NCI-H187 (cell line): Measurements from ENCODE around the gene CADPS2.
A peak's percentile ranks its signal among the peaks of the same experiment; 100 is the strongest.
"Not testable (repeated sequence)": the region's sequence is repeated elsewhere in the genome, so short reads cannot be mapped to it uniquely, and the experiment has no call there.

Source experiments
- DNase-seq, 2 experiments: peaks; one replicate each; lab custom pipeline; 2025; lab: John Stamatoyannopoulos, UW

Gene CADPS2

DNA sequence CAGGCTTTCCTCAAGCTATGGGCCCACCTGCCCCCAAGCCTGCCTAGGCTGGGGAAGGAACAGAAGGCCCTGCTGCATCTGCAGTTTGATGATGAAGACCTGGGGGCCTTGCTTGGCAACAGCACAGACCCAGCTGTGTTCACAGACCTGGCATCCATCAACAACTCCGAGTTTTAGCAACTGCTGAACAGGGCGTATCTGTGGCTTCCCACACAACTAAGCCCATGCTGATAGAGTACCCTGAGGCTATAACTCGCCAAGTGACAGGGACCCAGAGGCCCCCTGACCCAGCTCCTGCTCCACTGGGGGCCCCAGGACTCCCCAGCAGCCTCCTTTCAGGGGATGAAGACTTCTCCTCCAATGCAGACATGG, 36.3 kb downstream of the CADPS2 start:
- no peak for DNase-seq

DNA sequence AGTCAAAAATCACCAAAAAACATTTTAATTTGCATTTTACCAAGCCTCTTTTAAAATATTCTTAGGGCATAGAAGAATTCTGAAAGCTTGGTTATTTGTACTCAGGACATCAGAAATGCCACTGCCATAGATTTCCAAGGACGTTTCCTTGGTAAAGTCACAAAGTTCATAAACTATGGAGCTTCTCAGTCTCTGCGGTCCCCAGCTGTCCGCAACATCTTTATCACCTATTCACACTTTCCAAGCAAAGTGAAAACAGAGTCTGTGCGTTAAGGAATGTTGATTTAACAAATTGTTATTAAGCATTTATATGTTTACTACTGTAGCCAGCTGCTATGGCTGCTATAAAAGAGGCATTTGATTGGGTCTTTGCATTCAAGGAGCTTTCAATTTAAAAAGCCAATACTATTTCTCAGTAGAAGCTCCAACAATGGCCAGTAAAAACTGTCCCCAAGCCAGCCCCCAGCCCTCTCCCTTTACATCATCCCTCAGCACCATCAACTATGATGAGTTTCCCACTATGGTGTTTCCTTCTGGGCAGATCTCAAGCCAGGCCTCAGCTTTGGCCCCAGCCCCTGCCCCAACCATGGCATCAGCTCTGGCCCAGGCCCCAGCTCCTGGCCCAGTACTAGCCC, 36.8 kb downstream of the CADPS2 start:
- no peak for DNase-seq

- DNase-seq = no peak
Measured at GRCh38 chr7:122847871-122848473, 38.3 kb downstream of the CADPS2 start.

DNA sequence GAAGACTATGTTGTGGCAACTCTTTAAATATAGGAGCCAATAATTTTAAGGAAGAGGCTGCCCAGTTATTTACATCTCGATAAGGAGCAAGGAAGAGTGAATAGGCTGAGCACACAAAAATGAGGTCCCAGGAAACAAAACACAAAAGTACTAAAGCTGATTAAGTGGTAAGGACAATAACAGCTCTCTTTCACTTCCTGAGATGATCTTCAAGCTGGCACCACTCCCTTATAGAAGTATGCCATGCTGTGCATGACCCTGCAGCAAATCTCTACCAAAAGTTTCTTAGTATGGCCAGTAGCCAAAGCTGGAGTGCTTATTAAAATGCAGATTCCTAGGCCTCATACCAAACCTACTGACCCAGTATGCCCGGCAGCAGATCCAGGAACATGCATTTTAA, 39.7 kb downstream of the CADPS2 start:
- DNase-seq = no peak

GRCh38 chr7:122845286-122845685, 41.0 kb downstream of the CADPS2 start:
- DNase-seq = no peak

DNA sequence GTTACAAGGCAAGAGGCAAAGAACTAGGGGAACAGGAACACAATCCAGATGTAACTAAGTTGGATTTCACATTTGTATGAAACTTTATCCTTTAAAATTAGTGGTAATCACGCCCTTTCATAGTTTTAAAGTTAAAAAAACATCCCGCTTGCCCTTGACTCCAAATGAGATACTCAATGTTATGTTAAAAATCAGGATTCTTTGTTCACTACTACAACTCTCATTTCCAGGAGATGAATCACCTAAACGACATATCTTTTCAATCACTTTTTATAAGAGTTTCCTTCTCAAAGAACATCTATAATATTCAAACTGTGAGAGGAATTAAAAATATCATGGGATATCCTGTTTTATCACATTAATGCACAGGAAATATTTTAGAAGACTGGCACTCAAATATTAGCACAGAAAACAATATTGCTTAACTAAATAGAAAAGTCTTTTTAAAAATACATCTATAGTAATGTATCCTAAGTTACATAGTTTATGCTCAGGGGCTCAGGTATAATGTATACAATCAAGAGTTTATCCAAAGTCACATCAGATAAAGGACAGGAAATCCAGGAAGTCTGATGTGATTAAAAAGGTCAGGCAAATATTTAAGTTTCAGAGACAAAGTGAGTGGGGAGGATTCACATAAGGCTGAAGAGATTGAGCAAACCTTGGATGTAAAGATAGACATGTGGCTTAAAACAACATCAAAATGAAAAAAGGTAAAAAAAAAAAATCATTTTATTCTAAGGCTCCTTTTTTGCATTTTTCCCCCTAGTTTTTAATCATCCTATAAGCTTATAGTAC, 41.9 kb downstream of the CADPS2 start:
- no peak for DNase-seq

- no peak for DNase-seq
Measured at GRCh38 chr7:122842971-122843370, 43.3 kb downstream of the CADPS2 start.

- DNase-seq = not testable (repeated sequence)
Measured at GRCh38 chr7:122836286-122836685, 50.0 kb downstream of the CADPS2 start.

GRCh38 chr7:122834571-122834942, 51.7 kb downstream of the CADPS2 start:
- peak; percentile 22 to 65 for DNase-seq

DNA sequence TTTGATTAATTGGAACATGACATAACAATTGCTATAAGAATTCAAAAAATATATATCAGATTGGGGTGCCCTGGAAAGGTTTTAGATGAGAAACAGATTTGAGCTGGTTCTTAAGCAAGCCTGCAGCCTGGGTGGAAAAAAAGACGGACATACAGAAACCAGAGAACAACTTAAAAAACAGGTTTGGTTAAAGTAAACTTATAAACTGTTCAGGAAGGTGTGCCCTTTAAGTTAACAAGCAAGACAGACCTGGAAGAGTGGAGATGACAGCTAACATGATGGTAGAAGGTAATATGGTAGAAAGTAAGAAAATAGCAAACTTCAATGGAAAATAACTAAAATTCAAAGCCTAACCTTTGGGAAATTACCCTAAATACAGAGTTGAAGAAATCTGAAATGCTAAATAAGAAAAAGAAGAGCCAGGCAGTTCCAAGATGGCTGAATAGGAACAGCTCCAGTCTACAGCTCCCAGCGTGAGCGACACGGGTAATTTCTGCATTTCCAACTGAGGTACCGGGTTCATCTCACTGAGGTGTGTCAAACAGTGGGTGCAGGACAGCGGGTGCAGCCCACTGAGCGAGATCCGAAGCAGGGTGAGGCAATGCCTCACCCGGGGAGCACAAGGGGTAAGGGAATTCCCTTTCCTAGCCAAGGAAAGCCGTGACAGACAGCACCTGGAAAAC, 52.2 kb downstream of the CADPS2 start:
- DNase-seq = no peak

DNA sequence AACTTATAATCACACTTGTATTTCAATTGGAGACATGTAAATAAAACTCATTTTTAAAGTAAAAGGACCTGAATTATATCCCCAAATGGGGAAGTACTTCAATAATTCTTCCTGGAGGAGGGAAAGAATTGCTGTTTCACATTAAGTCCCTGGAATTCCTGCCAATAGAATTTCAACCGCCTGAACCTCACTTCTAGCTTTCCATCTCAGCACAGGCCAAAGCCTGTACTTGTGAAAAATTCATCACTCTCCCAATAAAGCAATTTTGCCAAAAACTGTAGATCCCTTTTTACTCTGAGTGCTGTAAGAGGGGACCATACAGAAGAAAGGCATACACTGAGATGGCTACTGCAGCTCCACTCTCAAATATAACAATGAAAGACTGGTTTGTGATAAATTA, 54.8 kb downstream of the CADPS2 start:
- DNase-seq = no peak

- no peak for DNase-seq
Measured at GRCh38 chr7:122829962-122830361, 56.3 kb downstream of the CADPS2 start.

GRCh38 chr7:122827763-122828162, 58.5 kb downstream of the CADPS2 start:
- DNase-seq = no peak

GRCh38 chr7:122813845-122814244, 72.4 kb downstream of the CADPS2 start:
- DNase-seq = no peak

- DNase-seq = no peak
Measured at GRCh38 chr7:122803851-122804250, 82.4 kb downstream of the CADPS2 start.

DNA sequence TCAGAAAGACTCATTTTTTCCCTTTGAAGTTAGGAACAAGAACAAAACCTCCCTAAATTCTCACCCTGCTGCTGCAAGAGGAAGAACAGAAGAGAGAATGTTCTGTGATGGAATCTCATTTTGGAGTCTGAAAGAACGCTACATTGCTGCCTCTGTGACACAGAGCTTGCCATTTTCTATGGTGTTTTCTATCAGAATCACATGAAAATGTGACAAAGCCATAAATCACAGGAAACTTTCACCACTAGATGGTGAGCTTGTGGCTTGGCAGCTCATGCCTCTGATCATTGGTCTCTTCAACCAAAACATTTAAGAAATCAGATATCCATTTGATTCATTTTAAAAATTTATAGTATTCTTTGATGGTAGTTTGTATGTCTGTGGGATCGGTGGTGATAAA, 82.9 kb downstream of the CADPS2 start:
- no peak for DNase-seq

DNA sequence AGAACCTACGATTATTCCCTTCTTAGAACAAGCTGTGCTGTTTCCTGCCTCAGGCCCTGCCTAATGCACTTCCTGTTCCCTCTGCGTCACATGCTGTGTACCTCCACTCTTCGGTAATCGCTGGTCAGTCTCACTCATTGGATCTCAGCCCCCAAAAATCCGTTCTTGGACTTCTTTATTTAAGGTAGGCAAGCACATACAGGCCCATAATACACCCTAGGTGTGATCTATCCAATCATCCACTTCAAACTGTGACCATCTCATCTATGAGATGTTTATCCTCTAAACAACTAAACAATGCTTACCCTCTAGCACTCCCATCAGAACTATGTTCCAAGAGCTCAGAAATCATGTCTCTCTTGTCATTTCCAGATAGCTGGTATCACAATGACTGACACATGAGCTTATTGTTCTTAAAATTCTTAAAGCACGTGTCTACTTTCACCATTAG, 83.9 kb downstream of the CADPS2 start:
- no peak for DNase-seq

DNA sequence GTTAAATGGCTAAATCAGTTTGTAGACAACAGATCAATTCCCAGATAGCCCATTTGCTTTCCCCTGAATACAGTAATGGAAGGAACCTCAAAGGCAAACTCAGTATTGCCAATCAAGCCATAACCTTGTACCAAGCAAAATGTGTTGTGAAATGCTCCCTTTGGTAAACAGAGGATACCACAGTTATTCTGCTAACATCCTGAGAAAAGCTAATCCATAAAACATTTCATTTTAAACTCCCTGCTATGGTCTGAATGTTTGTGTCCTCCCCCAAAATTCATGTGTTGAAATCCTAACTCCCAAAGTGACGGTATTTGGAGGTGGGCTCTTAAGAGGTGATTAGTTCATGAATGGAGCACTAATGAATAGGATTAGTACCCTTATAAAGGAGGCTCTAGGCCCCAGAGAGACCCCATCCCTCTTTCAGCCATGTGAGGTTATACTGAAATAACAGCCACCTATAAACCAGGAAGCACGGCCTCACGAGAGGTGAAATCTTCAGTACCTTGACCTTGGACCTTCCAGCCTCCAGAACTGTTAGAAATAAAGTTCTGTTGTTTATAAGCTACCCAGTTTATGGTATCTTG, 94.2 kb downstream of the CADPS2 start:
- no peak for DNase-seq

- DNase-seq = peak; percentile 70 to 84
Measured at GRCh38 chr7:122790591-122790990, 95.7 kb downstream of the CADPS2 start.

GRCh38 chr7:122790132-122790531, 96.1 kb downstream of the CADPS2 start:
- peak; percentile 70 to 84 for DNase-seq

DNA sequence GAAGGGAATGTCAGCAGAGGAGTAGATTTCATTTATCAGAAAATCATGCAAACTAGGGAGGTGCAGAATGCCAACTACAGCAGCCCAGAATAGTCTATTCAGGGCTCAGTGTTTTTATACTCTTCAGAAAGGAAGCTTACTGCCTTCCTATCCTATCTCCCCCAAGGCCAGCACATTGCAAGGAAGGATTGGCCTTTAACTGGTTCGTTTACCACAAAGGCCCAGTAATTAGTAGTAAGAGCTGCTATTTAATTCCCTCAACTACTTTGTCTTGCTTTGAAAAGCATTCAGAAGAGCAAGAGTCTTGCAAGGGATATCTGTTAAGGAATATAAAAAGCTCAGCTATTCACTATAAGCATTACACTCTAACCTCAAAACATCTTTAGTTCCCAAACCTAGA, 97.1 kb downstream of the CADPS2 start:
- DNase-seq = no peak

DNA sequence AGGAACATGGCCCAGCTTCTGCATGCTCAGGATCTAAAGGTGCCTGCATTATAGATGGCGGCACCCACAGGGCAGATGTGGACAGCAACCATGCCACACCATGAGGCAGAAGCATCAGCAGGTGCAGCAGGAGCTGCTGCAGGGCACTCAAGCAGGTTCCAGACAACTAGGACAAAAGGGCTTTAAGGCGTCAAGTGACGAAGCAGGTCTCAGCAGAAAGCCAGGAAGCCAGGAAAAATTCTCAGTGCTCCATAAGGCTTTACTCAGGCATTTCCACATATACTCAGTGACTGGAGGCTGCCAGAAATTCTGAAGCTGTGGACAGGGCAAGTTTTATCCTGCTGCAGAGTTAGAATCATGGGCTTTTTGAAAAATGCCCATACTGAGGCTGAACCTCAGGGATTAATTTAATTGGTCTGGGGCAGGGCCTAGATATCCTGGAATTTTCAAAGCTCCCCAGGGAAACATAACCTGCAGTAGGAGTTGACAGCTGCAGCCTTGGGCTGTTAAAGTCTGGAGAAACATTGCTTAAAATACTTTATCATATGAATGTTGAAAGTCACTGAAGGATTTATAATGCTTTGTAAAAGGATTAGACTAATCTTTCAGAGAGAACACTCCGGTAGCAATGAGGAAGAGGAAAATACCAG, 115.4 kb downstream of the CADPS2 start:
- DNase-seq = peak; percentile 11 to 36
